ENCODE measurements around the gene LNPK. TPM values are rescaled to one million over a fixed set of nuclear protein-coding genes. Genes with fewer than 3 reads are reported as not detected.
A peak's percentile ranks its signal among the peaks of the same experiment; 100 is the strongest.
"Not testable (repeated sequence)": the region's sequence is repeated elsewhere in the genome, so short reads cannot be mapped to it uniquely, and the experiment has no call there.

LNPK gene
- total and polyA plus RNA-seq, 9 of the 15 experiments (the other 6 are each of a cell fraction or from before 2014, with no cell fraction given): 6.4 to 40.4 (median 21.3) TPM

DNA sequence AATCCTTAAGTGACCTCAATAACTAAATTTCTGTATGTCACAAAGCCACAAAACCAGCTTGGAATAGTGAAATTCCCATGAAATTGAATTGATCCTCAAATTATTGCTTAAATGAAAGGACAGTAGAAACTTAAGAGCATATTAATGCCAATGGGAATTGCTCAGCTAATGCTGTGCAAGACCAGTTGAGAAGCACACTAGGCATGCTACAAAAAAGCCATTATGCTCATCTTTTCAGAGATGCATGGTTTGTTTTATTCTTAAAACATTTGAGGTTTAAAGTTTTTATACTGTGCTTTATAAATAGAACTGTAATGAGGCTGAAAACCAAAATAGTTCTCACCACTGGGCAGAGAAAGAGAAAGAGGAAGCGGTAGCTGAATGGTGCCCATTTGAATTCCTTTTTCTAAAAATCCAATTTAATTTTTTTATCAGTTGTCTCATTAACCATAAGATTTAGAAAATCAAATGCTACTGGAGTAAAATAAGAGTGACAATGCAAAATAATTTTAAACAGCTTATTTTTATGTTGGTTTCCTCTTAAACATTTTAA lies 98.6 kb downstream of the LNPK start:
- DNase-seq (ENCODE audit: extremely low read depth in 1 of 4, low spot score in 3 of 4): no peak
- ChIA-PET POLR2A (no interaction called here), CTCF (ENCODE audit: low intra/inter-chr PET ratio) (no interaction called here)
- intact Hi-C loops (cut with micrococcal nuclease) (no loop called here), in situ Hi-C loops (cut with MboI) (no loop called here)
- no peaks in the 10 kb centered on the region; a peak in 1 of 5 replicates for H3K4me1 ChIP-seq (replicated peaks in 1 of 2; ENCODE audit: control insufficient read depth in 2 of 2, insufficient read depth in 2 of 2, low read length in 2 of 2)
- ATAC-seq: no peak
- WGBS (ENCODE audit: insufficient coverage, low coverage, missing lambda C conversion rate): 13% methylated on average over 1 of the region's 1 CpG
- H3K9me3 ChIP-seq (replicated peaks; ENCODE audit: control insufficient read depth, insufficient read depth, low read depth, low read length): no peaks in the 10 kb centered on the region
- no peaks in the 10 kb centered on the region for H3K79me2 ChIP-seq (ENCODE audit: control insufficient read depth, insufficient read depth, low read length)
- no peak overlapping the region for H3K27ac ChIP-seq (ENCODE audit: extremely low read depth, low read depth, low read length)
- no peak overlapping the region for H3K4me3 ChIP-seq
- no peaks in the 10 kb centered on the region for H3K9me1 ChIP-seq (ENCODE audit: control insufficient read depth, insufficient read depth, low read length)
- no TSS peak for BruUV-seq (replicated peaks)
- H3K27me3 ChIP-seq (ENCODE audit: control insufficient read depth in 2 of 2, insufficient read depth in 2 of 2, low read length in 2 of 2): peaks cover 0 to 6% of the 10 kb centered on the region in 2 experiments; a peak in 3 of 5 replicates
- H3K4me2 ChIP-seq (ENCODE audit: insufficient read depth, low read length): no peak overlapping the region
- H4K20me1 ChIP-seq (replicated peaks; ENCODE audit: control insufficient read depth, insufficient read depth, low read length): no peaks in the 10 kb centered on the region
- H3K9ac ChIP-seq (ENCODE audit: insufficient read depth in 1 of 2, low read depth in 2 of 2, low read length in 2 of 2): no peak overlapping the region
- FAIRE-seq: no peak
- TF ChIP-seq, protein P1, sequence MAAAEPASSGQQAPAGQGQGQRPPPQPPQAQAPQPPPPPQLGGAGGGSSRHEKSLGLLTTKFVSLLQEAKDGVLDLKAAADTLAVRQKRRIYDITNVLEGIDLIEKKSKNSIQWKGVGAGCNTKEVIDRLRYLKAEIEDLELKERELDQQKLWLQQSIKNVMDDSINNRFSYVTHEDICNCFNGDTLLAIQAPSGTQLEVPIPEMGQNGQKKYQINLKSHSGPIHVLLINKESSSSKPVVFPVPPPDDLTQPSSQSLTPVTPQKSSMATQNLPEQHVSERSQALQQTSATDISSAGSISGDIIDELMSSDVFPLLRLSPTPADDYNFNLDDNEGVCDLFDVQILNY (CRISPR knock-in tag; IDR thresholded peaks at IDR 0.05): no peak
- peak; percentile 53 for TF ChIP-seq CBX8 (IDR thresholded peaks at IDR 0.05; ENCODE audit: borderline replicate concordance, extremely low read depth, low read depth, low read length, poor library complexity, severe bottlenecking)
- no peak overlapping the region for H2AFZ ChIP-seq (ENCODE audit: low read depth, low read length)
- H3K36me3 ChIP-seq (ENCODE audit: control insufficient read depth, insufficient read depth, low read length): no peaks in the 10 kb centered on the region

DNA sequence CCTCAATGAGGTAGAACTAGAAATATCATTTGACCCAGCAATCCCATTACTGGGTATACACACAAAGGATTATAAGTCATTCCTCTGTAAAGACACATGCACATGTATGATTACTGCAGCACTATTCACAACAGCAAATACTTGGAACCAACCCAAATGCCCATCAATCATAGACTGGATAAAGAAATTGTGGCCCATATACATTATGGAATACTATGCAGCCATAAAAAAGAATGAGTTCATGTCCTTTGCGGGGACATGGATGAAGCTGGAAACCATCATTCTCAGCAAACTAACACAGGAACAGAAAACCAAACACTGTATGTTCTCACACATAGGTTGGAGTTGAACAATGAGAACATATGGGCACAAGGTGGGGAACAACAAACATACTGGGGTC lies 106.1 kb downstream of the LNPK start:
- POLR2A ChIA-PET: interaction anchor here (0.9 kb wide), 1 partner anchor 21 kb away, joined by 3 read pairs; no protein-coding TSS in a partner anchor
- H3K4me1 ChIP-seq (replicated peaks in 1 of 2; ENCODE audit: control insufficient read depth in 2 of 2, insufficient read depth in 2 of 2, low read length in 2 of 2); H3K27ac ChIP-seq (ENCODE audit: extremely low read depth, low read depth, low read length); H4K20me1 ChIP-seq (replicated peaks; ENCODE audit: control insufficient read depth, insufficient read depth, low read length); H2AFZ ChIP-seq (ENCODE audit: low read depth, low read length); H3K4me3 ChIP-seq; H3K9ac ChIP-seq (ENCODE audit: insufficient read depth in 1 of 2, low read depth in 2 of 2, low read length in 2 of 2); H3K79me2 ChIP-seq (ENCODE audit: control insufficient read depth, insufficient read depth, low read length); BruUV-seq (replicated peaks); FAIRE-seq; H3K36me3 ChIP-seq (ENCODE audit: control insufficient read depth, insufficient read depth, low read length); intact Hi-C loops (cut with micrococcal nuclease); CTCF ChIA-PET (ENCODE audit: low intra/inter-chr PET ratio); H3K9me1 ChIP-seq (ENCODE audit: control insufficient read depth, insufficient read depth, low read length); H3K4me2 ChIP-seq (ENCODE audit: insufficient read depth, low read length); in situ Hi-C loops (cut with MboI); DNase-seq (ENCODE audit: extremely low read depth in 1 of 4, low spot score in 3 of 4); H3K9me3 ChIP-seq (replicated peaks; ENCODE audit: control insufficient read depth, insufficient read depth, low read depth, low read length); ATAC-seq: not testable (repeated sequence)
- WGBS (ENCODE audit: insufficient coverage, low coverage, missing lambda C conversion rate): 33% methylated on average over 1 of the region's 1 CpG
- H3K27me3 ChIP-seq (ENCODE audit: control insufficient read depth in 2 of 2, insufficient read depth in 2 of 2, low read length in 2 of 2): peaks cover 7 to 12% of the 10 kb centered on the region in 2 experiments; a peak in 4 of 5 replicates
- peak; percentile 20 for TF ChIP-seq RBM25 (IDR thresholded peaks at IDR 0.05; ENCODE audit: low read depth, low read length, severe bottlenecking)
- 0 out of 2 replicates have a peak, but pooled peaks have one; percentile 26 for TF ChIP-seq BCOR (IDR thresholded peaks at IDR 0.05)
- peak; percentile 91 for TF ChIP-seq ZNF146 (CRISPR knock-in tag; IDR thresholded peaks at IDR 0.05; ENCODE audit: unreplicated experiment)

Measured in K562 (cell line).